OCI-LY1 (cell line): Measurements from ENCODE around the gene CETN3.

Experiments
- CTCF ChIP-seq: fragments of 200-600 bp; sonication (generic), shearing (Covaris generic); IDR thresholded peaks from 2 replicates; pipeline ENCODE4 v1.5.1; 2017; ENCODE audit warnings: mild to moderate bottlenecking, antibody characterized with exemption, low read length, moderate library complexity, mixed read lengths
- EZH2 ChIP-seq: fragments of 200-600 bp; sonication (generic), shearing (Covaris generic); IDR thresholded peaks from 2 replicates; pipeline ENCODE4 v1.8.0; 2017; ENCODE audit warnings: borderline replicate concordance, mixed run types, mild to moderate bottlenecking, antibody characterized with exemption, low read length, moderate library complexity, mixed read lengths

- TF ChIP-seq CTCF (no peak), EZH2 (no peak)
Measured at GRCh38 chr5:90342576-90342975, 67.0 kb downstream of the CETN3 start.
